SH-SY5Y (cell line): ENCODE measurements around the gene BCR.

ENCODE experiments used
- GATA2 ChIP-seq: IDR thresholded peaks from 2 replicates; pipeline ENCODE4 v1.6.1; 2011; ENCODE audit warnings: mild to moderate bottlenecking, low read depth, low read length
- GATA3 ChIP-seq: IDR thresholded peaks from 2 replicates; pipeline ENCODE4 v1.6.1; 2011; ENCODE audit warnings: low read depth, mild to moderate bottlenecking, low read length, moderate library complexity

DNA sequence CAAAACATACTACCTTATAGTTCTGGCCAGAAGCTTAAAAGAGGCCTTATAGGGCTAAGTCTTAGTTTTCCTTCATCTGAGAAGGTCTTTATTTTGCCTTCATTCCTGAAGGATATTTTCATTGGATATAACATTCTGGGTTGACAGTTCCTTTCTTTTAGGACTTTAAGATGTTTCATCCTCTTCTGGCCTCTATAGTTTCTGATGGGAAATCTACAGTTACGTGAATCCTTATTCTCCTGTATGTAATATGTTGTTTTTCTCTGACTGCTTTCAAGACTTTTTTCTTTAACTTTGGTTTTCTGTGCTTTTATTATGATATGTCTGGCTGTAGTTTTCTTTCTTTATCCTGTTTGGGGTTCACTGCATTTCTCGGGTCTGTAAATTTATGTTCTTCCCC is 48.2 kb downstream of the BCR start:
- no peak for TF ChIP-seq GATA3
- TF ChIP-seq GATA2: no peak
